Neural progenitor cell (in vitro differentiated cells): ENCODE results near the gene ADD3. TPM values are rescaled to one million over a fixed set of nuclear protein-coding genes. Genes with fewer than 3 reads are reported as not detected.

ENCODE experiments used
- DNase-seq: peaks from one replicate; pipeline ENCODE4 v3.0.0-alpha.2; 2016; ENCODE audit warnings: low spot score
- H2AFZ ChIP-seq: fragments of 200-600 bp; sonication (generic); replicated peaks from 2 replicates; pipeline ENCODE4 v1.6.1; 2016; ENCODE audit warnings: antibody characterized with exemption
- H3F3A ChIP-seq: fragments of 200-600 bp; sonication (generic); 2 replicates; pipeline ENCODE4 v1.6.1; 2016; ENCODE audit warnings: antibody characterized with exemption, low read depth
- H3K27ac ChIP-seq: fragments of 200-600 bp; sonication (generic); 2 replicates; pipeline ENCODE4 v1.5.1; 2016; ENCODE audit warnings: mild to moderate bottlenecking
- H3K27me3 ChIP-seq: fragments of 200-600 bp; sonication (generic); 2 replicates; pipeline ENCODE4 v1.6.1; 2016; ENCODE audit warnings: mild to moderate bottlenecking, moderate library complexity
- H3K36me3 ChIP-seq: fragments of 200-600 bp; sonication (generic); 2 replicates; pipeline ENCODE4 v1.5.1; 2016
- H3K4me1 ChIP-seq: fragments of 200-600 bp; sonication (generic); 2 replicates; pipeline ENCODE4 v1.6.1; 2016; ENCODE audit warnings: mixed run types
- H3K4me2 ChIP-seq: fragments of 200-600 bp; sonication (generic); 2 replicates; pipeline ENCODE4 v1.6.1; 2016
- H3K4me3 ChIP-seq: fragments of 200-600 bp; sonication (generic); 2 replicates; pipeline ENCODE4 v1.5.1; 2016
- H3K79me2 ChIP-seq: fragments of 200-600 bp; sonication (generic); 2 replicates; pipeline ENCODE4 v1.6.1; 2016; ENCODE audit warnings: low read depth
- H3K9ac ChIP-seq: fragments of 200-600 bp; sonication (generic); 2 replicates; pipeline ENCODE4 v1.6.1; 2016
- H3K9me3 ChIP-seq: fragments of 200-600 bp; sonication (generic); 2 replicates; pipeline ENCODE4 v1.5.1; 2016; ENCODE audit warnings: low read depth
- H4K20me1 ChIP-seq: fragments of 200-600 bp; sonication (generic); 2 replicates; pipeline ENCODE4 v1.6.1; 2016; ENCODE audit warnings: low read depth
- H3K27ac Mint-ChIP-seq: 3 replicates; pipeline ENCODE4 v1.8.0; 2021; ENCODE audit warnings: mixed read lengths
- H3K27me3 Mint-ChIP-seq: 2 replicates; pipeline ENCODE4 v1.8.0; 2022; ENCODE audit warnings: low read depth, mild to moderate bottlenecking, inconsistent platforms, moderate library complexity, mixed read lengths; ENCODE audit not compliant: insufficient read depth
- H3K36me3 Mint-ChIP-seq: 3 replicates; pipeline ENCODE4 v1.8.0; 2021; ENCODE audit warnings: mixed read lengths
- H3K4me1 Mint-ChIP-seq: 3 replicates; pipeline ENCODE4 v1.8.0; 2021; ENCODE audit warnings: mixed read lengths
- H3K4me3 Mint-ChIP-seq: 3 replicates; pipeline ENCODE4 v1.8.0; 2021; ENCODE audit warnings: mild to moderate bottlenecking, moderate library complexity, mixed read lengths
- H3K9me3 Mint-ChIP-seq: 3 replicates; pipeline ENCODE4 v1.8.0; 2020; ENCODE audit warnings: mixed read lengths
- EZH2 ChIP-seq: fragments of 200-600 bp; sonication (generic); IDR thresholded peaks from 2 replicates; pipeline ENCODE4 v1.6.1; 2017; ENCODE audit warnings: antibody characterized with exemption, mild to moderate bottlenecking, moderate library complexity
- EZH2phosphoT487 ChIP-seq: fragments of 200-600 bp; sonication (generic); IDR thresholded peaks from 2 replicates; pipeline ENCODE4 v1.6.1; 2017; ENCODE audit warnings: antibody characterized with exemption
- total RNA-seq: library from RNA; depleted of rRNA; stranded (reverse); fragments of >200 nt; gene quantifications from 2 replicates; pipeline ENCODE4 v1.2.3, GENCODE V29; 2015; ENCODE audit warnings: low replicate concordance
- TF ChIP-seq, protein P1 (sequence below): fragments of 200-600 bp; sonication (generic); IDR thresholded peaks from 2 replicates; pipeline ENCODE4 v1.5.1; 2017; ENCODE audit warnings: antibody characterized with exemption, mild to moderate bottlenecking

ADD3 gene
- total RNA-seq, 1 donor from 2014 or later, result 345 TPM

DNA sequence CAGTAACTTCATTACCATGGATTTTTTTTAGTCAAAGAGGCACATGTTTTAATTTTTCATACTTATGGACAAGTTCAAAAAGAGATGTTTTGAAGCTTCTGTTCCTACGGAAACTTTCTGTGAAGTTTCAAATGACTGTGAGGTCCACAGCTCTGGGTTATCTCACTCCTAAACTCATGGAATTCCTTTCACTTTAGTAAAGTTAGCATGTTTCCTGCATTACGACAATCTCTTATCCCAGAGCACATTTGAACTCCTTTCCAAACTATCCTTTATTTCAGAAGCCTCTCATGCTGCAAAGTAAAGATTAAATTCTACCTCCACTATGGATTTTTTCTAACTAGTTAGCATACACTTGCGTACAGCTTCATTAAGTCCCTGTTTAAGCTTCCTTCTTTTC lies 15.3 kb upstream of the ADD3 start:
- Mint-ChIP-seq H3K36me3 (no peaks in the 10 kb centered on the region), H3K4me3 (no peak overlapping the region), H3K27me3 (peaks cover under 1% of the 10 kb centered on the region), H3K27ac (no peak overlapping the region), H3K9me3 (no peaks in the 10 kb centered on the region), H3K4me1 (peaks cover 6% of the 10 kb centered on the region)
- no peak overlapping the region for H3K4me2 ChIP-seq
- no peak for DNase-seq
- no peaks in the 10 kb centered on the region for H3K36me3 ChIP-seq
- no peak overlapping the region for H3K4me3 ChIP-seq
- H3K27ac ChIP-seq, result no peak overlapping the region
- TF ChIP-seq EZH2 (no peak), EZH2phosphoT487 (no peak)
- TF ChIP-seq, protein P1, sequence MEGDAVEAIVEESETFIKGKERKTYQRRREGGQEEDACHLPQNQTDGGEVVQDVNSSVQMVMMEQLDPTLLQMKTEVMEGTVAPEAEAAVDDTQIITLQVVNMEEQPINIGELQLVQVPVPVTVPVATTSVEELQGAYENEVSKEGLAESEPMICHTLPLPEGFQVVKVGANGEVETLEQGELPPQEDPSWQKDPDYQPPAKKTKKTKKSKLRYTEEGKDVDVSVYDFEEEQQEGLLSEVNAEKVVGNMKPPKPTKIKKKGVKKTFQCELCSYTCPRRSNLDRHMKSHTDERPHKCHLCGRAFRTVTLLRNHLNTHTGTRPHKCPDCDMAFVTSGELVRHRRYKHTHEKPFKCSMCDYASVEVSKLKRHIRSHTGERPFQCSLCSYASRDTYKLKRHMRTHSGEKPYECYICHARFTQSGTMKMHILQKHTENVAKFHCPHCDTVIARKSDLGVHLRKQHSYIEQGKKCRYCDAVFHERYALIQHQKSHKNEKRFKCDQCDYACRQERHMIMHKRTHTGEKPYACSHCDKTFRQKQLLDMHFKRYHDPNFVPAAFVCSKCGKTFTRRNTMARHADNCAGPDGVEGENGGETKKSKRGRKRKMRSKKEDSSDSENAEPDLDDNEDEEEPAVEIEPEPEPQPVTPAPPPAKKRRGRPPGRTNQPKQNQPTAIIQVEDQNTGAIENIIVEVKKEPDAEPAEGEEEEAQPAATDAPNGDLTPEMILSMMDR, result no peak
- H3K27me3 ChIP-seq, result no peaks in the 10 kb centered on the region
- no peaks in the 10 kb centered on the region for H3F3A ChIP-seq
- no peak overlapping the region for H2AFZ ChIP-seq
- no peaks in the 10 kb centered on the region for H3K9me3 ChIP-seq
- H3K79me2 ChIP-seq, result no peaks in the 10 kb centered on the region
- no peaks in the 10 kb centered on the region for H4K20me1 ChIP-seq
- H3K9ac ChIP-seq, result no peak overlapping the region
- H3K4me1 ChIP-seq, result peaks cover 5% of the 10 kb centered on the region

DNA sequence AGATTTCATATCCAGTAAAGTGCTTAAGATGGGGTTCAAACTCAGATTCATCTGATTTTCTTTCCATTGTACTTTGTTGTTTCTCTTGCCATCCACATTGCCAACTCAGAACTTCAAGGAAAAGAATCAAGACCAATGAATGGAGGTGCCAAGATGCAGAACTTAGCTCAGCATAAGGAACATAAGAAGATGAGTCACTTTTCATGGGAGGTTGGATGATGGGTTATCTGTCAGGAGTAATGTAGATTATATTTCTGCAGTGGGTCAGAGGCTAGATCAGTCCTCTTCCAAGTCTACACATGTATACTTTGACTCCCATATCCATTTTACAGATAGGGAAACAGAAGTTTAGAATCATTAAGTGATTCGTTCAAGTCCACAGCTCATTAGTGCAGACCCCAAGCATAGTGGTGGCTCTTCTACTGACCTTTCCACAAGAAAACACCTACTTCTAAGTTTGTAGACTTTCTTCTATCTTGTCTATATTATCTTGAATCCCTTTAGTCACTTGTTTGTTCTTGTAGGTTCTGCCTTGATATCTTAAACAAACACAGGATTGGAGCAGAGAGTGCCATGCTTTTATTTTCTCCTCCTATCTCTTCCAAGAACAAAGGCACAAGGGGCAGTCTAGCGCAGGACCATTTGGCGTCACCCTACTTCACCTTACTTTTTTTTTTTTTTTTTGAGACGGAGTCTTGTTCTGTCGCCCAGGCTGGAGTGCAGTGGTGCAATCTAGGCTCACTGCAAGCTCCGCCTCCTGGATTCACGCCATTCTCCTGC lies 14.0 kb upstream of the ADD3 start:
- H3K36me3 Mint-ChIP-seq, result no peaks in the 10 kb centered on the region
- H3K27me3 ChIP-seq, result no peaks in the 10 kb centered on the region
- no peaks in the 10 kb centered on the region for H4K20me1 ChIP-seq
- no peaks in the 10 kb centered on the region for H3K79me2 ChIP-seq
- no peak overlapping the region for H3K4me2 ChIP-seq
- H2AFZ ChIP-seq, result no peak overlapping the region
- H3K9ac ChIP-seq, result no peak overlapping the region
- no peak overlapping the region for H3K27ac Mint-ChIP-seq
- H3F3A ChIP-seq, result no peaks in the 10 kb centered on the region
- no peak overlapping the region for H3K4me3 ChIP-seq
- no peaks in the 10 kb centered on the region for H3K36me3 ChIP-seq
- no peaks in the 10 kb centered on the region for H3K9me3 ChIP-seq
- H3K9me3 Mint-ChIP-seq, result no peaks in the 10 kb centered on the region
- no peak overlapping the region for H3K27ac ChIP-seq
- DNase-seq, result no peak
- H3K4me1 ChIP-seq, result peaks cover 10% of the 10 kb centered on the region
- H3K4me3 Mint-ChIP-seq, result no peak overlapping the region
- TF ChIP-seq, protein P1, result no peak
- TF ChIP-seq EZH2, result no peak
- TF ChIP-seq EZH2phosphoT487, result no peak
- no peaks in the 10 kb centered on the region for H3K27me3 Mint-ChIP-seq
- peaks cover 12% of the 10 kb centered on the region for H3K4me1 Mint-ChIP-seq

DNA sequence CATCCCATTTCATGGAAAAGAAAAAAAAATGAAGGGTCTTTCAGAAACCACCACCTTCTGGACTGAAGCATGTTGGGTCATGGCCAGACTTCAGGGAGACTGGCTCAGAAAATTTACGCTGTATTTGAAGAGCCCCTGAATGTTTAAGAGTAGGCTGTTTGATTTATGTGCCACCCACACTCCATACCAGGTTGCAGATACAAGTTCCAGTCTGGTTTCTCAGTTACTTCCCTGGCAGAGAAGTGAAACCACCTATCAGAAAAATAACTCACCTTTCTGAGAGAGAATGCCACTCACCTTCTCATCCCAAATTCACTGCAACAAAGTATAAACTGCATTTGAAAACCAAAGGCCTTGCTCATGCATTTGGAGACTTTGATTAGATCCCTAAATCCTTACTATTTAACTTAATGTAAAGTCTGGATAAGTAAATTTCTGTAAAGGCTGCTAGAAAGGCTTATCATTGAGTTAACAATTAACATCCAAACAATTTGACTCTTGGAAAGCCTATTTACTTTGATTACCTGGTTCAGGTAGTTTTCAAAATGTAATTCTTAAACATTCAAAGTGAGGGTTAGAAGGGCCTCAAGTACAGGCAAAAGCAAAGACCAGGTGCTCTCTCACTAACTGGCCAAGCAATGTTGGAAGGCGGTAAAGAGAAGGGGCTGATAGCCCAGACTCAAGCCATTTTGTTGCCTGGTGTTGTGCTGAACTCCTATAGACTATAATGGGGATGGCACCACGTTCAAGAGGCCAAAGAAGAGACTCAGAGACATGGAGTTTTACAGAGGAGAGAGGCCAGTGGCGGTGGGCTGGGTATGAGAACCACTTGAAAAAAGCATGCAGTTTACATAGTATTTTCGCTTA lies 12.8 kb upstream of the ADD3 start:
- Mint-ChIP-seq H3K27ac (no peak overlapping the region), H3K9me3 (no peaks in the 10 kb centered on the region), H3K4me3 (no peak overlapping the region), H3K4me1 (peaks cover 16% of the 10 kb centered on the region), H3K27me3 (no peaks in the 10 kb centered on the region), H3K36me3 (no peaks in the 10 kb centered on the region)
- no peak overlapping the region for H3K4me2 ChIP-seq
- peaks cover 12% of the 10 kb centered on the region for H3K4me1 ChIP-seq
- no peak for DNase-seq
- no peaks in the 10 kb centered on the region for H3F3A ChIP-seq
- no peak overlapping the region for H2AFZ ChIP-seq
- no peaks in the 10 kb centered on the region for H4K20me1 ChIP-seq
- no peak overlapping the region for H3K27ac ChIP-seq
- no peaks in the 10 kb centered on the region for H3K9me3 ChIP-seq
- no peak overlapping the region for H3K4me3 ChIP-seq
- no peaks in the 10 kb centered on the region for H3K79me2 ChIP-seq
- no peaks in the 10 kb centered on the region for H3K36me3 ChIP-seq
- H3K27me3 ChIP-seq, result no peaks in the 10 kb centered on the region
- no peak overlapping the region for H3K9ac ChIP-seq
- TF ChIP-seq EZH2phosphoT487 (no peak), EZH2 (no peak)
- TF ChIP-seq, protein P1, result no peak
